ENCODE measurements around the gene SLC45A1. TPM values are rescaled to one million over a fixed set of nuclear protein-coding genes. Genes with fewer than 3 reads are reported as not detected.

SLC45A1 gene
- under 1 TPM; 0.88 to 0.98 TPM for total RNA-seq
- 0.66 TPM for polyA plus RNA-seq (2013, experiment 1 of 2)
- 0.71 TPM for polyA plus RNA-seq (2013, experiment 2 of 2)
- total RNA-seq = 0 to 1.9 (median 0.85) reads per million in 172 experiments

- ATAC-seq (ENCODE audit: poor library complexity) = peak; percentile 92
- peaks cover 29% of the 10 kb centered on the region for H3K27me3 Mint-ChIP-seq
- H3K9me3 ChIP-seq (ENCODE audit: control insufficient read depth in 1 of 2, insufficient read depth in 1 of 2, low read length in 2 of 2) = no peaks in the 10 kb centered on the region
- no peak for TF ChIP-seq CTCF (IDR thresholded peaks at IDR 0.05)
- H3K4me1 Mint-ChIP-seq (ENCODE audit: low read depth) = peaks cover 21% of the 10 kb centered on the region
- no peaks in the 10 kb centered on the region for H3K36me3 ChIP-seq (ENCODE audit: insufficient read depth, low read length)
- ChIA-PET CTCF (interaction anchor here (1.1 to 1.7 kb wide), 2 partner anchors 286 to 303 kb away, joined by 3 to 6 read pairs; no protein-coding TSS in a partner anchor), POLR2A (interaction anchor here (1.2 to 1.6 kb wide), 2 partner anchors 294 to 303 kb away, joined by 3 to 4 read pairs; no protein-coding TSS in a partner anchor)
- intact Hi-C loops (cut with DNase I, micrococcal nuclease) = loop anchor here in 1 of 2 experiments (1.0 kb wide), 1 partner anchor 292 kb away; the partner anchor contains the start of gene ERRFI1
- peaks cover 29% of the 10 kb centered on the region for H3K4me1 ChIP-seq (ENCODE audit: insufficient read depth, low read length)
- H3K9me3 Mint-ChIP-seq = no peaks in the 10 kb centered on the region
- peak within 1 kb of the TSS; percentile 49 for H3K27ac Mint-ChIP-seq
- H3K27me3 ChIP-seq (ENCODE audit: control insufficient read depth in 1 of 2, insufficient read depth in 2 of 2, low read length in 2 of 2) = peaks cover 17 to 21% of the 10 kb centered on the region in 2 experiments
- H3K4me3 Mint-ChIP-seq = peak within 1 kb of the TSS; percentile 84
- H3K36me3 Mint-ChIP-seq (ENCODE audit: low read depth) = no peaks in the 10 kb centered on the region
- DNase-seq = peak; percentile 49 to 90 (median 79)
- H3K4me3 ChIP-seq (ENCODE audit: low read length) = peak within 1 kb of the TSS; percentile 67
- H3K27ac ChIP-seq (ENCODE audit: low read depth in 1 of 2, low read length in 2 of 2) = no peak within 1 kb of the TSS
Observed at GRCh38 chr1:8317647-8318381, at the start of gene SLC45A1. SLC45A1 (plus strand) TSS chr1:8318114; CDS start chr1:8324330, 6,216 bp downstream.

GRCh38 chr1:8273036-8273435 is 44.9 kb upstream of the SLC45A1 start:
- Mint-ChIP-seq H3K4me3 (no peak overlapping the region), H3K27me3 (peaks cover 8% of the 10 kb centered on the region), H3K27ac (no peak overlapping the region), H3K4me1 (ENCODE audit: low read depth) (no peaks in the 10 kb centered on the region), H3K36me3 (ENCODE audit: low read depth) (no peaks in the 10 kb centered on the region), H3K9me3 (no peaks in the 10 kb centered on the region)
- no peaks in the 10 kb centered on the region for H3K4me1 ChIP-seq (ENCODE audit: insufficient read depth, low read length)
- DNase-seq (no peak), ATAC-seq (ENCODE audit: poor library complexity) (no peak)
- no peak overlapping the region for H3K4me3 ChIP-seq (ENCODE audit: low read length)
- POLR2A ChIA-PET = no interaction called here
- no peaks in the 10 kb centered on the region for H3K36me3 ChIP-seq (ENCODE audit: insufficient read depth, low read length)
- no peak overlapping the region for H3K27ac ChIP-seq (ENCODE audit: low read depth in 1 of 2, low read length in 2 of 2)
- CTCF ChIA-PET = no interaction called here
- intact Hi-C loops (cut with DNase I, micrococcal nuclease) = no loop called here
- H3K27me3 ChIP-seq (ENCODE audit: control insufficient read depth in 1 of 2, insufficient read depth in 2 of 2, low read length in 2 of 2) = peaks cover 0 to 2% of the 10 kb centered on the region in 2 experiments
- H3K9me3 ChIP-seq (ENCODE audit: control insufficient read depth in 1 of 2, insufficient read depth in 1 of 2, low read length in 2 of 2) = peaks cover 0 to 7% of the 10 kb centered on the region in 2 experiments
- TF ChIP-seq CTCF (IDR thresholded peaks at IDR 0.05) = no peak

- Histone ChIP-seq H3K4me1 (ENCODE audit: insufficient read depth, low read length) (no peaks in the 10 kb centered on the region), H3K36me3 (ENCODE audit: insufficient read depth, low read length) (no peaks in the 10 kb centered on the region), H3K27me3 (ENCODE audit: control insufficient read depth in 1 of 2, insufficient read depth in 2 of 2, low read length in 2 of 2) (peaks cover 0 to 2% of the 10 kb centered on the region in 2 experiments), H3K27ac (ENCODE audit: low read depth in 1 of 2, low read length in 2 of 2) (no peak overlapping the region), H3K4me3 (ENCODE audit: low read length) (no peak overlapping the region), H3K9me3 (ENCODE audit: control insufficient read depth in 1 of 2, insufficient read depth in 1 of 2, low read length in 2 of 2) (peaks cover 0 to 7% of the 10 kb centered on the region in 2 experiments)
- H3K36me3 Mint-ChIP-seq (ENCODE audit: low read depth) = no peaks in the 10 kb centered on the region
- H3K4me1 Mint-ChIP-seq (ENCODE audit: low read depth) = no peaks in the 10 kb centered on the region
- ATAC-seq (ENCODE audit: poor library complexity) (no peak), DNase-seq (no peak)
- no peak for TF ChIP-seq CTCF (IDR thresholded peaks at IDR 0.05)
- no peaks in the 10 kb centered on the region for H3K9me3 Mint-ChIP-seq
- H3K4me3 Mint-ChIP-seq = no peak overlapping the region
- POLR2A ChIA-PET = no interaction called here
- H3K27me3 Mint-ChIP-seq = peaks cover 7% of the 10 kb centered on the region
- CTCF ChIA-PET = interaction anchor here (0.5 kb wide), 1 partner anchor 207 kb away, joined by 3 read pairs; no protein-coding TSS in a partner anchor
- intact Hi-C loops (cut with DNase I, micrococcal nuclease) = no loop called here
- no peak overlapping the region for H3K27ac Mint-ChIP-seq
Observed at GRCh38 chr1:8274352-8274751, 43.6 kb upstream of the SLC45A1 start.
